ENCODE measurements around the gene DCANP1. TPM values are rescaled to one million over a fixed set of nuclear protein-coding genes. Genes with fewer than 3 reads are reported as not detected.

The DCANP1 gene
- total and polyA plus RNA-seq, 4 donors: 0.05 TPM; not detected in 3

DNA sequence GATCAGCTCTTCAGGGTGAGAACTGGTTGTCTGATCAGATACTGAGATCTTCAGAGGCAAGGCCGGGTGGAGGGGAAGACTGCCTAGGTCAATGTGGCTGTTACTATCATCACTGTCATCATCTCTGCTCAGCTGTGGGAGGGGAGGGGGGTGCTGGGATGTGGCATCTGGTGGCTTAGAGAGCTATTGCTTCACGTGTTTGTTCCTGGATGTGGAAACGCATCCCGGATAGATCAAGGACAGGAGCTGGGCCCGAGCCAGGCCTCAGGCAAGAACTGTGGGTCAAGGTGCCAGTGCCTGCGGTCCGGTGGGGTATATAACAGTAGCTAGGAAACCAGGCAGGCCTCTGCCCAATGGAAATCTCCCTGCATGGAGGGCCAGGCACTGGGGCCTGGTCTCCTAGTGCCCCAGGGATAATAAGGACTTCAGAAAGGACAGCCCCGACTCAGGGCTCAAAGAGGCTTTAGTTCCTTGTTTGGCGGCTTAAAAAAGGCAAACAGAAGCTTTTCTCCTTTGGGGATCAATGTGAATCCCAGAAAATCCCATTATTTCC, 35.3 kb upstream of the DCANP1 start:
- Histone ChIP-seq H3K4me1 (ENCODE audit: control insufficient read depth in 4 of 4, insufficient read depth in 4 of 4, low read length in 3 of 4) (no peaks in the 10 kb centered on the region), H3K4me3 (ENCODE audit: low read depth in 1 of 3, low read length in 3 of 3) (no peak overlapping the region), H3K27ac (ENCODE audit: low read depth in 1 of 2, low read length in 2 of 2) (no peak overlapping the region), H3K27me3 (ENCODE audit: control insufficient read depth in 4 of 4, insufficient read depth in 4 of 4, low read length in 3 of 4) (peaks cover 0 to 3% (median under 1%) of the 10 kb centered on the region in 4 donors), H3K36me3 (ENCODE audit: control insufficient read depth in 4 of 4, insufficient read depth in 3 of 4, low read depth in 1 of 4, low read length in 3 of 4) (no peaks in the 10 kb centered on the region), H3K9ac (ENCODE audit: low read depth in 1 of 2, low read length in 2 of 2) (no peak overlapping the region), H3K9me3 (ENCODE audit: control insufficient read depth in 4 of 4, low read length in 3 of 4) (no peaks in the 10 kb centered on the region)
- 43% methylated on average over 9 of the region's 9 CpGs for WGBS
- peak; percentile 62 for DNase-seq (ENCODE audit: low spot score)
- TF ChIP-seq RXRA (IDR thresholded peaks at IDR 0.05) (peak; percentile 64 to 71), FOXA1 (IDR thresholded peaks at IDR 0.05) (no peak), HNF4A (conservative IDR thresholded peaks at IDR 0.05) (peak; percentile 62 to 83), SP1 (IDR thresholded peaks at IDR 0.05) (peak; percentile 17)
- TF ChIP-seq, protein P1, sequence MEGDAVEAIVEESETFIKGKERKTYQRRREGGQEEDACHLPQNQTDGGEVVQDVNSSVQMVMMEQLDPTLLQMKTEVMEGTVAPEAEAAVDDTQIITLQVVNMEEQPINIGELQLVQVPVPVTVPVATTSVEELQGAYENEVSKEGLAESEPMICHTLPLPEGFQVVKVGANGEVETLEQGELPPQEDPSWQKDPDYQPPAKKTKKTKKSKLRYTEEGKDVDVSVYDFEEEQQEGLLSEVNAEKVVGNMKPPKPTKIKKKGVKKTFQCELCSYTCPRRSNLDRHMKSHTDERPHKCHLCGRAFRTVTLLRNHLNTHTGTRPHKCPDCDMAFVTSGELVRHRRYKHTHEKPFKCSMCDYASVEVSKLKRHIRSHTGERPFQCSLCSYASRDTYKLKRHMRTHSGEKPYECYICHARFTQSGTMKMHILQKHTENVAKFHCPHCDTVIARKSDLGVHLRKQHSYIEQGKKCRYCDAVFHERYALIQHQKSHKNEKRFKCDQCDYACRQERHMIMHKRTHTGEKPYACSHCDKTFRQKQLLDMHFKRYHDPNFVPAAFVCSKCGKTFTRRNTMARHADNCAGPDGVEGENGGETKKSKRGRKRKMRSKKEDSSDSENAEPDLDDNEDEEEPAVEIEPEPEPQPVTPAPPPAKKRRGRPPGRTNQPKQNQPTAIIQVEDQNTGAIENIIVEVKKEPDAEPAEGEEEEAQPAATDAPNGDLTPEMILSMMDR (IDR thresholded peaks at IDR 0.05; ENCODE audit: low read depth, low read length, missing input control): no peak
- TF ChIP-seq, protein P2, sequence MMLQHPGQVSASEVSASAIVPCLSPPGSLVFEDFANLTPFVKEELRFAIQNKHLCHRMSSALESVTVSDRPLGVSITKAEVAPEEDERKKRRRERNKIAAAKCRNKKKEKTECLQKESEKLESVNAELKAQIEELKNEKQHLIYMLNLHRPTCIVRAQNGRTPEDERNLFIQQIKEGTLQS (IDR thresholded peaks at IDR 0.05): no peak

DNA sequence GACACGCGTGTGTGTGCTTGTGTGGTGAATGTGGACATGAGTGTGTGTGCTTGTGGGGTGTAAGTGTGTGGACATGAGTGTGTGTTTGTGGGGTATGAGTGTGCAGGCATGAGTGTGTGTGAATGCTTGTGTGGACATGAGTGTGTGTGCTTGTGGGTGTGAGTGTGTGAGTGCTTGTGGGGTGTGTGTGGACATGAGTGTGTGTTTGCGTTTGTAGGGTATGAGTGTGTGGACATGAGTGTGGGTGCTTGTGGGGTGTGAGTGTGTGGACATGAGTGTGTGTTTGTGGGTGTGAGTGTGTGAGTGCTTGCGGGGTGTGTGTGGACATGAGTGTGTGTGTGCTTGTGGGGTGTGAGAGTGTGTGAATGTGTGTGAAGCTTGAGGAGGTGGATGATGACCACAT, 34.8 kb upstream of the DCANP1 start:
- Histone ChIP-seq H3K4me3 (ENCODE audit: low read depth in 1 of 3, low read length in 3 of 3) (no peak overlapping the region), H3K27me3 (ENCODE audit: control insufficient read depth in 4 of 4, insufficient read depth in 4 of 4, low read length in 3 of 4) (no peaks in the 10 kb centered on the region), H3K4me1 (ENCODE audit: control insufficient read depth in 4 of 4, insufficient read depth in 4 of 4, low read length in 3 of 4) (no peaks in the 10 kb centered on the region), H3K9ac (ENCODE audit: low read depth in 1 of 2, low read length in 2 of 2) (no peak overlapping the region), H3K9me3 (ENCODE audit: control insufficient read depth in 4 of 4, low read length in 3 of 4) (no peaks in the 10 kb centered on the region), H3K36me3 (ENCODE audit: control insufficient read depth in 4 of 4, insufficient read depth in 3 of 4, low read depth in 1 of 4, low read length in 3 of 4) (no peaks in the 10 kb centered on the region), H3K27ac (ENCODE audit: low read depth in 1 of 2, low read length in 2 of 2) (no peak overlapping the region)
- no peak for TF ChIP-seq NR2F2 (IDR thresholded peaks at IDR 0.05)
- TF ChIP-seq, protein P3, sequence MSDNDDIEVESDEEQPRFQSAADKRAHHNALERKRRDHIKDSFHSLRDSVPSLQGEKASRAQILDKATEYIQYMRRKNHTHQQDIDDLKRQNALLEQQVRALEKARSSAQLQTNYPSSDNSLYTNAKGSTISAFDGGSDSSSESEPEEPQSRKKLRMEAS (IDR thresholded peaks at IDR 0.05): no peak
- TF ChIP-seq FOXA1 (IDR thresholded peaks at IDR 0.05): no peak
- DNase-seq (ENCODE audit: low spot score): no peak
- WGBS: 95% methylated on average over 4 of the region's 4 CpGs

DNA sequence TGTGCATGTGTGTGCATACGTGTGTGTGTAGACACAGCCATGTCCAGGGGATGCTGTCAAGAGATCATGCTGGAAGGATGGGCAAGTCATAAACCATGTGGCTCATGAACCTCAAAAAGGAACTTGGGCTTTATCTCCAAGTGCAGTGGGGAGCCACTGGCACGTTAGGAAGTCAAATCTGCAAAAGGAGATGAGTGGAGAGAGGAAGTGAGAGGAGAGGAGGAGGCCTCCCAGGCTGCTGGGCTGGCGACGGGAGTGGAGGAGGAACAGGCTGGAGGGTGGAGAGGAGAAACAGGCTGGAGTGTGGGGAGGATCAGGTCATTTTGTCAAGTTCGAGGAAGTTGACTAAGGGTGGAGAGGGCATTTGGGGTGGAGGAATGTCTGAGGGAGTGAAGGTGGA, 34.2 kb upstream of the DCANP1 start:
- WGBS: 75% methylated on average over 5 of the region's 5 CpGs
- Histone ChIP-seq H3K4me3 (ENCODE audit: low read depth in 1 of 3, low read length in 3 of 3) (no peak overlapping the region), H3K36me3 (ENCODE audit: control insufficient read depth in 4 of 4, insufficient read depth in 3 of 4, low read depth in 1 of 4, low read length in 3 of 4) (no peaks in the 10 kb centered on the region), H3K27me3 (ENCODE audit: control insufficient read depth in 4 of 4, insufficient read depth in 4 of 4, low read length in 3 of 4) (peaks cover 0 to under 1% (median 0%) of the 10 kb centered on the region in 4 donors), H3K9ac (ENCODE audit: low read depth in 1 of 2, low read length in 2 of 2) (no peak overlapping the region), H3K9me3 (ENCODE audit: control insufficient read depth in 4 of 4, low read length in 3 of 4) (no peaks in the 10 kb centered on the region), H3K27ac (ENCODE audit: low read depth in 1 of 2, low read length in 2 of 2) (no peak overlapping the region), H3K4me1 (ENCODE audit: control insufficient read depth in 4 of 4, insufficient read depth in 4 of 4, low read length in 3 of 4) (no peaks in the 10 kb centered on the region)
- TF ChIP-seq YY1 (IDR thresholded peaks at IDR 0.05): no peak
- TF ChIP-seq, protein P2 (IDR thresholded peaks at IDR 0.05): no peak
- no peak for DNase-seq (ENCODE audit: low spot score)

DNA sequence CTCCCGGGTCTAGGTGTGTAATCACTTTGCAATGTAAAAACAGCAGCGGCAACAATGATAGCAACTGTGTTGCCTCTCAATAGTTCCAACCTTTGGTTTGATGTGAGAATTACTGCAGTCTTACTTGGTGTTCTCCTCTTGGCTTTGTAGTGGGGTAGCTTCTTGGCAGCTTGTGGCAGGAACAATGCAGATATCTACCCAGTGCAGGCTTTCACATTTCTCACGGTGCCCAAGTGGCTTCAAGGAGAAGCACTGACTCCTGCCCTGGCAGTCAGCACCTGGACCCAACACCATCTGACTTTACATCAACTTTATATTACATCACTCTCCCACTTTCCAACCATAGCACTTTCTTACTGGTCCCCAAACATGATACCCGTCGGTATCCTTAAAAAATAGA, 33.4 kb upstream of the DCANP1 start:
- Histone ChIP-seq H3K36me3 (ENCODE audit: control insufficient read depth in 4 of 4, insufficient read depth in 3 of 4, low read depth in 1 of 4, low read length in 3 of 4) (no peaks in the 10 kb centered on the region), H3K9me3 (ENCODE audit: control insufficient read depth in 4 of 4, low read length in 3 of 4) (no peaks in the 10 kb centered on the region), H3K27ac (ENCODE audit: low read depth in 1 of 2, low read length in 2 of 2) (no peak overlapping the region), H3K4me1 (ENCODE audit: control insufficient read depth in 4 of 4, insufficient read depth in 4 of 4, low read length in 3 of 4) (no peaks in the 10 kb centered on the region), H3K4me3 (ENCODE audit: low read depth in 1 of 3, low read length in 3 of 3) (no peak overlapping the region), H3K9ac (ENCODE audit: low read depth in 1 of 2, low read length in 2 of 2) (no peak overlapping the region), H3K27me3 (ENCODE audit: control insufficient read depth in 4 of 4, insufficient read depth in 4 of 4, low read length in 3 of 4) (peaks cover 0 to 2% (median 0%) of the 10 kb centered on the region in 4 donors)
- WGBS: 95% methylated on average over 5 of the region's 5 CpGs
- no peak for DNase-seq (ENCODE audit: low spot score)
- TF ChIP-seq EGR1 (IDR thresholded peaks at IDR 0.05; ENCODE audit: low read depth in 2 of 2) (no peak), TAF1 (conservative IDR thresholded peaks at IDR 0.05) (no peak), NR2F2 (IDR thresholded peaks at IDR 0.05) (no peak), HNF4A (conservative IDR thresholded peaks at IDR 0.05) (no peak)
- TF ChIP-seq, protein P3 (IDR thresholded peaks at IDR 0.05): no peak
- TF ChIP-seq, protein P2 (IDR thresholded peaks at IDR 0.05): no peak
- TF ChIP-seq, protein P4, sequence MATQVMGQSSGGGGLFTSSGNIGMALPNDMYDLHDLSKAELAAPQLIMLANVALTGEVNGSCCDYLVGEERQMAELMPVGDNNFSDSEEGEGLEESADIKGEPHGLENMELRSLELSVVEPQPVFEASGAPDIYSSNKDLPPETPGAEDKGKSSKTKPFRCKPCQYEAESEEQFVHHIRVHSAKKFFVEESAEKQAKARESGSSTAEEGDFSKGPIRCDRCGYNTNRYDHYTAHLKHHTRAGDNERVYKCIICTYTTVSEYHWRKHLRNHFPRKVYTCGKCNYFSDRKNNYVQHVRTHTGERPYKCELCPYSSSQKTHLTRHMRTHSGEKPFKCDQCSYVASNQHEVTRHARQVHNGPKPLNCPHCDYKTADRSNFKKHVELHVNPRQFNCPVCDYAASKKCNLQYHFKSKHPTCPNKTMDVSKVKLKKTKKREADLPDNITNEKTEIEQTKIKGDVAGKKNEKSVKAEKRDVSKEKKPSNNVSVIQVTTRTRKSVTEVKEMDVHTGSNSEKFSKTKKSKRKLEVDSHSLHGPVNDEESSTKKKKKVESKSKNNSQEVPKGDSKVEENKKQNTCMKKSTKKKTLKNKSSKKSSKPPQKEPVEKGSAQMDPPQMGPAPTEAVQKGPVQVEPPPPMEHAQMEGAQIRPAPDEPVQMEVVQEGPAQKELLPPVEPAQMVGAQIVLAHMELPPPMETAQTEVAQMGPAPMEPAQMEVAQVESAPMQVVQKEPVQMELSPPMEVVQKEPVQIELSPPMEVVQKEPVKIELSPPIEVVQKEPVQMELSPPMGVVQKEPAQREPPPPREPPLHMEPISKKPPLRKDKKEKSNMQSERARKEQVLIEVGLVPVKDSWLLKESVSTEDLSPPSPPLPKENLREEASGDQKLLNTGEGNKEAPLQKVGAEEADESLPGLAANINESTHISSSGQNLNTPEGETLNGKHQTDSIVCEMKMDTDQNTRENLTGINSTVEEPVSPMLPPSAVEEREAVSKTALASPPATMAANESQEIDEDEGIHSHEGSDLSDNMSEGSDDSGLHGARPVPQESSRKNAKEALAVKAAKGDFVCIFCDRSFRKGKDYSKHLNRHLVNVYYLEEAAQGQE (IDR thresholded peaks at IDR 0.05): no peak
- TF ChIP-seq, protein P1 (IDR thresholded peaks at IDR 0.05; ENCODE audit: low read depth, low read length, missing input control): no peak
